PC-3 (cell line): ENCODE results near the gene PACRG. TPM values are rescaled to one million over a fixed set of nuclear protein-coding genes. Genes with fewer than 3 reads are reported as not detected.

Experiments used
- ATAC-seq: fragments of 200-7000 bp; cut with Tn5 transposase; 2 replicates; pipeline ENCODE4 v1.9.1; 2020; ENCODE audit warnings: mild to moderate bottlenecking, moderate library complexity
- BruUV-seq: library from RNA; stranded (reverse); fragments of 400-500 nt; replicated peaks from 2 replicates; lab custom pipeline; 2021; lab: Mats Ljungman, UMichigan
- CTCF ChIA-PET: fragments of 300-600 bp; sonication (Branson Sonifier 250); formaldehyde crosslinking; loops from one replicate; lab custom pipeline; 2022; ENCODE audit warnings: antibody characterized with exemption; lab: Charles Lee
- POLR2A ChIA-PET: fragments of 300-600 bp; sonication (Branson Sonifier 250); formaldehyde crosslinking; loops from one replicate; lab custom pipeline; 2022; ENCODE audit warnings: antibody characterized with exemption; ENCODE audit not compliant: unreplicated experiment; lab: Charles Lee
- DNase-seq: peaks from one replicate; pipeline ENCODE4 v3.0.0-alpha.2; 2015
- H2AFZ ChIP-seq: fragments of 300-600 bp; sonication (generic); 2 replicates; pipeline ENCODE4 v1.6.0; 2016; ENCODE audit warnings: antibody characterized with exemption, low read length
- H3F3A ChIP-seq: fragments of 300-600 bp; sonication (generic); one replicate; pipeline ENCODE4 v1.6.0; 2017; ENCODE audit warnings: antibody characterized with exemption, low read length, control low read depth, mild to moderate bottlenecking; ENCODE audit not compliant: unreplicated experiment
- H3K27ac ChIP-seq: fragments of 300-600 bp; sonication (generic); 2 replicates; pipeline ENCODE4 v1.5.1; 2016; ENCODE audit warnings: mild to moderate bottlenecking, low read length
- H3K27me3 ChIP-seq: fragments of 300-600 bp; sonication (generic); 2 replicates; pipeline ENCODE4 v1.6.1; 2016; ENCODE audit warnings: low read length, mixed read lengths
- H3K36me3 ChIP-seq: fragments of 300-600 bp; sonication (generic); 2 replicates; pipeline ENCODE4 v1.6.1; 2016; ENCODE audit warnings: low read depth, mixed run types, low read length, mixed read lengths
- H3K4me1 ChIP-seq: fragments of 300-600 bp; sonication (generic); 2 replicates; pipeline ENCODE4 v1.5.1; 2016; ENCODE audit warnings: low read length; ENCODE audit not compliant: insufficient read depth
- H3K4me2 ChIP-seq: fragments of 300-600 bp; sonication (generic); 2 replicates; pipeline ENCODE4 v1.6.0; 2016; ENCODE audit warnings: low read length
- H3K4me3 ChIP-seq: fragments of 300-600 bp; sonication (generic); 2 replicates; pipeline ENCODE4 v1.5.1; 2016; ENCODE audit warnings: mild to moderate bottlenecking, low read length, mixed read lengths
- H3K79me2 ChIP-seq: fragments of 300-600 bp; sonication (generic); 2 replicates; pipeline ENCODE4 v1.6.1; 2017; ENCODE audit warnings: low read length, mixed read lengths
- H3K9ac ChIP-seq: fragments of 300-600 bp; sonication (generic); 2 replicates; pipeline ENCODE4 v1.6.0; 2016; ENCODE audit warnings: mild to moderate bottlenecking, low read length
- H3K9me2 ChIP-seq: fragments of 300-600 bp; sonication (generic); replicated peaks from 2 replicates; pipeline ENCODE4 v1.6.1; 2016; ENCODE audit warnings: mixed run types, low read length, mixed read lengths
- H3K9me3 ChIP-seq: fragments of 300-600 bp; sonication (generic); 2 replicates; pipeline ENCODE4 v1.6.1; 2016; ENCODE audit warnings: low read length, mixed read lengths
- H4K20me1 ChIP-seq: fragments of 300-600 bp; sonication (generic); 2 replicates; pipeline ENCODE4 v1.6.1; 2016; ENCODE audit warnings: low read length, mixed read lengths
- CTCF ChIP-seq: fragments of 300-600 bp; sonication (generic); conservative IDR thresholded peaks from 2 replicates; pipeline ENCODE4 v1.5.1; 2017; ENCODE audit warnings: antibody characterized with exemption, low read depth, mild to moderate bottlenecking, low read length
- EZH2 ChIP-seq: fragments of 300-600 bp; sonication (generic); IDR thresholded peaks from one replicate; pipeline ENCODE4 v1.6.1; 2017; ENCODE audit warnings: antibody characterized with exemption, mild to moderate bottlenecking, low read length; ENCODE audit not compliant: unreplicated experiment
- EZH2phosphoT487 ChIP-seq: fragments of 300-600 bp; sonication (generic); IDR thresholded peaks from 2 replicates; pipeline ENCODE4 v1.6.1; 2018; ENCODE audit warnings: mild to moderate bottlenecking, antibody characterized with exemption, low read length, borderline replicate concordance
- intact Hi-C: fragments of 100-400 bp; cut with micrococcal nuclease; formaldehyde crosslinking; loops from 2 replicates; pipeline ENCODE4 v1.9.0; 2023
- total RNA-seq: library from RNA; depleted of rRNA; stranded (reverse); fragments of >200 nt; gene quantifications from 2 replicates; pipeline ENCODE4 v1.2.3, GENCODE V29; 2014

The PACRG gene
- total RNA-seq, 1 experiment from 2014 or later = not detected

- Histone ChIP-seq H3K79me2 (no peaks in the 10 kb centered on the region), H3K9me2 (no peaks in the 10 kb centered on the region), H3K9ac (no peak overlapping the region), H3K9me3 (no peaks in the 10 kb centered on the region), H3K4me2 (no peak overlapping the region), H3K36me3 (no peaks in the 10 kb centered on the region), H3F3A (no peaks in the 10 kb centered on the region), H3K27ac (no peak overlapping the region), H3K4me1 (no peaks in the 10 kb centered on the region), H3K4me3 (no peak overlapping the region), H2AFZ (no peak overlapping the region), H3K27me3 (no peaks in the 10 kb centered on the region), H4K20me1 (no peaks in the 10 kb centered on the region)
- ATAC-seq = no peak
- TF ChIP-seq CTCF (no peak), EZH2phosphoT487 (no peak), EZH2 (no peak)
- no peak for DNase-seq
- BruUV-seq = no TSS peak
- POLR2A ChIA-PET = no interaction called here
- CTCF ChIA-PET = no interaction called here
- intact Hi-C loops = no loop called here
Measured at GRCh38 chr6:163259689-163260088, 531.9 kb downstream of the PACRG start.

GRCh38 chr6:163260111-163260895, 532.5 kb downstream of the PACRG start:
- DNase-seq = no peak
- BruUV-seq = no TSS peak
- no peaks in the 10 kb centered on the region for H3K36me3 ChIP-seq
- H3K27ac ChIP-seq = no peak overlapping the region
- H3K9ac ChIP-seq = no peak overlapping the region
- no peaks in the 10 kb centered on the region for H3K9me3 ChIP-seq
- POLR2A ChIA-PET = no interaction called here
- no peaks in the 10 kb centered on the region for H3F3A ChIP-seq
- no peaks in the 10 kb centered on the region for H3K79me2 ChIP-seq
- ATAC-seq = no peak
- CTCF ChIA-PET = no interaction called here
- intact Hi-C loops = no loop called here
- no peak overlapping the region for H3K4me2 ChIP-seq
- H2AFZ ChIP-seq = no peak overlapping the region
- H3K4me1 ChIP-seq = no peaks in the 10 kb centered on the region
- no peaks in the 10 kb centered on the region for H4K20me1 ChIP-seq
- TF ChIP-seq CTCF (no peak), EZH2phosphoT487 (no peak), EZH2 (no peak)
- no peak overlapping the region for H3K4me3 ChIP-seq
- H3K9me2 ChIP-seq = no peaks in the 10 kb centered on the region
- H3K27me3 ChIP-seq = no peaks in the 10 kb centered on the region

- Histone ChIP-seq H3K9ac (no peak overlapping the region), H3K4me3 (no peak overlapping the region), H3K9me2 (no peaks in the 10 kb centered on the region), H3K9me3 (no peaks in the 10 kb centered on the region), H3K4me1 (no peaks in the 10 kb centered on the region), H3K36me3 (no peaks in the 10 kb centered on the region), H4K20me1 (no peaks in the 10 kb centered on the region), H2AFZ (no peak overlapping the region), H3K27me3 (no peaks in the 10 kb centered on the region), H3K4me2 (no peak overlapping the region), H3F3A (no peaks in the 10 kb centered on the region), H3K79me2 (no peaks in the 10 kb centered on the region), H3K27ac (no peak overlapping the region)
- POLR2A ChIA-PET = no interaction called here
- ATAC-seq = no peak
- TF ChIP-seq CTCF (no peak), EZH2 (no peak), EZH2phosphoT487 (no peak)
- CTCF ChIA-PET = no interaction called here
- intact Hi-C loops = no loop called here
- no TSS peak for BruUV-seq
- DNase-seq = no peak
Measured at GRCh38 chr6:163260911-163261310, 533.1 kb downstream of the PACRG start.
